DND-41 (cell line): ENCODE data around the gene ATP5PO.

ENCODE experiments used
- ATAC-seq: fragments of 200-7000 bp; cut with Tn5 transposase; 3 replicates; pipeline ENCODE4 v1.9.1; 2021; ENCODE audit warnings: low read depth; ENCODE audit not compliant: insufficient read depth
- DNase-seq: peaks from one replicate; pipeline ENCODE4 v3.0.0-alpha.2; 2020
- H2AFZ ChIP-seq: 2 replicates; pipeline ENCODE4 v1.6.0; 2012; ENCODE audit warnings: low read depth, low read length
- H3K27ac ChIP-seq: 2 replicates; pipeline ENCODE4 v1.5.1; 2012; ENCODE audit warnings: low read length, inconsistent platforms
- H3K27me3 ChIP-seq: fragments of 200-600 bp; sonication (generic); 2 replicates; pipeline ENCODE4 v1.6.0; 2012; ENCODE audit warnings: low read length, mild to moderate bottlenecking, inconsistent platforms; ENCODE audit not compliant: insufficient read depth, poor library complexity
- H3K36me3 ChIP-seq: 2 replicates; pipeline ENCODE4 v1.5.1; 2012; ENCODE audit warnings: low read length, inconsistent platforms; ENCODE audit not compliant: insufficient read depth
- H3K4me1 ChIP-seq: 2 replicates; pipeline ENCODE4 v1.5.1; 2012; ENCODE audit warnings: mild to moderate bottlenecking, low read length; ENCODE audit not compliant: insufficient read depth
- H3K4me2 ChIP-seq: 2 replicates; pipeline ENCODE4 v1.6.0; 2012; ENCODE audit warnings: mild to moderate bottlenecking, moderate library complexity, low read length, inconsistent platforms; ENCODE audit not compliant: insufficient read depth
- H3K4me3 ChIP-seq, 2 experiments: fragments of 200-600 bp in 1 of 2; shearing (Covaris generic) in 1 of 2; 2 replicates each; pipeline ENCODE4 v1.5.1; 2012 to 2016; ENCODE audit warnings: inconsistent platforms in 2 of 2, low read length in 2 of 2, mild to moderate bottlenecking in 2 of 2, low read depth in 1 of 2, moderate library complexity in 1 of 2
- H3K79me2 ChIP-seq: 2 replicates; pipeline ENCODE4 v1.6.0; 2012; ENCODE audit warnings: low read length, inconsistent platforms; ENCODE audit not compliant: insufficient read depth
- H3K9ac ChIP-seq: 2 replicates; pipeline ENCODE4 v1.6.0; 2012; ENCODE audit warnings: low read depth, mild to moderate bottlenecking, inconsistent platforms, low read length, moderate library complexity
- H3K9me3 ChIP-seq: 2 replicates; pipeline ENCODE4 v1.5.1; 2012; ENCODE audit warnings: low read length, moderate library complexity, mild to moderate bottlenecking, inconsistent platforms; ENCODE audit not compliant: insufficient read depth, severe bottlenecking
- H4K20me1 ChIP-seq: 2 replicates; pipeline ENCODE4 v1.6.0; 2012; ENCODE audit warnings: low read length; ENCODE audit not compliant: insufficient read depth
- EZH2 ChIP-seq: IDR thresholded peaks from 3 replicates; pipeline ENCODE4 v1.6.1; 2012; ENCODE audit warnings: borderline replicate concordance, low read depth, mild to moderate bottlenecking, moderate library complexity, low read length, inconsistent platforms; ENCODE audit not compliant: severe bottlenecking
- TF ChIP-seq, protein P1 (sequence below): IDR thresholded peaks from 2 replicates; pipeline ENCODE4 v1.5.1; 2012; ENCODE audit warnings: borderline replicate concordance, low read length, moderate library complexity, mild to moderate bottlenecking; ENCODE audit not compliant: poor library complexity, severe bottlenecking; ENCODE audit errors: extremely low read depth

The ATP5PO gene

DNA sequence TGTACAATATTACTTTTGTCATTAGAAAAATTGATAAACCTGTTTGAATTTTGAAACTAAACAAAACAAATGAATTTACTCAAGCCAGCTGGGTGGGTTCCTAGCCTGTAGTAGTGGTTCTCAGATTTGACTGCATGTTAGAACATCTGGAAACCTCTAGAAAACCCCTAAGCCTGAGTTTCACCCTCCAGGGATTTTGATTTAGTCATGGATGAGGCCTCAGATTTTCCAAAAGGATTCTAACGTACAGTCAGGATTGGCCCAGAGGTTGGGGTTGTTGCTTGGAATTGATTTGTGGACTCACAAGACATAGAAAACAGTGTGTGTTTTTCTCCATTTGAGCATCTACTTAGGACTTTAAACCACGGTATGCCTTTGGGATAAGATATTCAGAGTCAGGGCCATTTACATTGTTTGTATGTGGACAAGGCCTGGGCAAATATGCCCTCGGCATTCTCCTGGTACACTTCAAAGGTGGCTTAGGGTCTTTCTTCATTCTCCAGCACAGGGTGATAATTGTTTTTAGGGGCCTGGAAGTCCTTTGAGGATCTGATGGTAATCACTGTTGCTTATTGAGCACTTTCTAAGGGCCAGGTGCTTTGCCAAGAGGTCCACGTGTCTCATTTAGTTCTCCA lies 42.6 kb downstream of the ATP5PO start:
- Histone ChIP-seq H3K4me1 (no peaks in the 10 kb centered on the region), H3K4me3 (no peak overlapping the region), H3K4me2 (no peak overlapping the region), H3K36me3 (no peaks in the 10 kb centered on the region), H3K27me3 (no peaks in the 10 kb centered on the region), H3K9me3 (no peaks in the 10 kb centered on the region), H4K20me1 (no peaks in the 10 kb centered on the region), H3K79me2 (no peaks in the 10 kb centered on the region), H3K9ac (no peak overlapping the region), H3K27ac (no peak overlapping the region), H2AFZ (no peak overlapping the region)
- no peak for TF ChIP-seq EZH2
- TF ChIP-seq, protein P1, sequence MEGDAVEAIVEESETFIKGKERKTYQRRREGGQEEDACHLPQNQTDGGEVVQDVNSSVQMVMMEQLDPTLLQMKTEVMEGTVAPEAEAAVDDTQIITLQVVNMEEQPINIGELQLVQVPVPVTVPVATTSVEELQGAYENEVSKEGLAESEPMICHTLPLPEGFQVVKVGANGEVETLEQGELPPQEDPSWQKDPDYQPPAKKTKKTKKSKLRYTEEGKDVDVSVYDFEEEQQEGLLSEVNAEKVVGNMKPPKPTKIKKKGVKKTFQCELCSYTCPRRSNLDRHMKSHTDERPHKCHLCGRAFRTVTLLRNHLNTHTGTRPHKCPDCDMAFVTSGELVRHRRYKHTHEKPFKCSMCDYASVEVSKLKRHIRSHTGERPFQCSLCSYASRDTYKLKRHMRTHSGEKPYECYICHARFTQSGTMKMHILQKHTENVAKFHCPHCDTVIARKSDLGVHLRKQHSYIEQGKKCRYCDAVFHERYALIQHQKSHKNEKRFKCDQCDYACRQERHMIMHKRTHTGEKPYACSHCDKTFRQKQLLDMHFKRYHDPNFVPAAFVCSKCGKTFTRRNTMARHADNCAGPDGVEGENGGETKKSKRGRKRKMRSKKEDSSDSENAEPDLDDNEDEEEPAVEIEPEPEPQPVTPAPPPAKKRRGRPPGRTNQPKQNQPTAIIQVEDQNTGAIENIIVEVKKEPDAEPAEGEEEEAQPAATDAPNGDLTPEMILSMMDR = no peak
- ATAC-seq = no peak
- no peak for DNase-seq

DNA sequence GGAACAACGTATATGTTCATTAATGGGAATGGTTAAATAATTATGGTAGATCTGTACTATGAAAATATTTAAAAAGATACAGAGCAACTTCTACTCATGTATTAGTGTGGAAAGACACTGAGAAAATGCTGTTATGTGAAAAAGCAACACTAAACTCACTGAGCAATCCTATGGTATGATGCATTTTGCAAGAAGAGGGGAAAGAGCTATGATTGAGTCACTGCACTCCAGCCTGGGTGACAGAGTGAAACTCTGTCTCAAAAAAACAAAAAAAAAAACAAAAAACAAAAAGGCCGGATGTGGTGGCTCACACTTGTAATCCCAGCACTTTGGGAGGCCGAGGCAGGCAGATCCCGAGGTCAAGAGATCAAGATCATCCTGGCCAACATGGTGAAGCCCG lies 44.4 kb downstream of the ATP5PO start:
- Histone ChIP-seq H3K36me3 (no peaks in the 10 kb centered on the region), H3K9ac (no peak overlapping the region), H3K27ac (no peak overlapping the region), H3K27me3 (no peaks in the 10 kb centered on the region), H3K4me2 (no peak overlapping the region), H3K4me1 (no peaks in the 10 kb centered on the region), H2AFZ (no peak overlapping the region), H3K79me2 (no peaks in the 10 kb centered on the region), H3K4me3 (no peak overlapping the region), H4K20me1 (no peaks in the 10 kb centered on the region), H3K9me3 (no peaks in the 10 kb centered on the region)
- TF ChIP-seq EZH2 = no peak
- TF ChIP-seq, protein P1 = no peak
- DNase-seq (no peak), ATAC-seq (no peak)

DNA sequence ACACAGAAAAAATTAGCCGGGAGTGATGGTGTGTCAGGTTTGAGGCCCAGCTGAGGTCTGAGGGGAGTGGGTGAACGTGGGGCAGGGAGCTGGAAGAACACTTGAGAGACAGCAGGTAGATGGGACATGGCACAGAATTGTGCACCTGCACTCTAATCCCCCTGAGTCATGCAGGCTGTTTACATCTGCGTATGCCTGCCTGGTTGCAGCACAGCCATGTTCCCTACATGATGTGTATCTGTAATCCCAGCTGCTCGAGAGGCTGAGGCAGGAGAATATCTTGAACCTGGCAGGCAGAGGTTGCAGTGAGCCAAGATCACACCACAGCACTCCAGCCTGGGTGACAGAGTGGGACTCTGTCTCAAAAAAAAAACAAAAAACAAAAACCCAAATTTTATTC lies 44.8 kb downstream of the ATP5PO start:
- DNase-seq (no peak), ATAC-seq (no peak)
- no peak for TF ChIP-seq EZH2
- TF ChIP-seq, protein P1 = no peak

More for the DNA sequence above, 44.8 kb downstream of the ATP5PO start:
- H3K4me2 ChIP-seq = no peak overlapping the region
- H3K36me3 ChIP-seq = no peaks in the 10 kb centered on the region
- no peaks in the 10 kb centered on the region for H3K79me2 ChIP-seq
- no peak overlapping the region for H3K27ac ChIP-seq
- no peaks in the 10 kb centered on the region for H3K4me1 ChIP-seq
- no peaks in the 10 kb centered on the region for H3K9me3 ChIP-seq
- H4K20me1 ChIP-seq = no peaks in the 10 kb centered on the region
- H3K27me3 ChIP-seq = no peaks in the 10 kb centered on the region
- no peak overlapping the region for H3K9ac ChIP-seq
- no peak overlapping the region for H3K4me3 ChIP-seq
- H2AFZ ChIP-seq = no peak overlapping the region
